Body of pancreas (tissue), 4 donors: Measurements from ENCODE around the gene KRTAP10-1.

Source experiments
- POLR2A ChIP-seq, 3 donors: fragments of 450-650 bp; IDR thresholded peaks; one replicate each; pipeline ENCODE4 v1.6.1; 2016; ENCODE audit warnings: antibody characterized with exemption in 3 of 3, mild to moderate bottlenecking in 2 of 3
- TF ChIP-seq, protein P1 (sequence below), 7 experiments: fragments of 450-650 bp in 4 of 7; fragments of 200-600 bp in 3 of 7; sonication (generic) in 3 of 7; IDR thresholded peaks; one replicate each; pipeline ENCODE4 v1.5.1; 2016 to 2019; ENCODE audit warnings: antibody characterized with exemption in 7 of 7

DNA sequence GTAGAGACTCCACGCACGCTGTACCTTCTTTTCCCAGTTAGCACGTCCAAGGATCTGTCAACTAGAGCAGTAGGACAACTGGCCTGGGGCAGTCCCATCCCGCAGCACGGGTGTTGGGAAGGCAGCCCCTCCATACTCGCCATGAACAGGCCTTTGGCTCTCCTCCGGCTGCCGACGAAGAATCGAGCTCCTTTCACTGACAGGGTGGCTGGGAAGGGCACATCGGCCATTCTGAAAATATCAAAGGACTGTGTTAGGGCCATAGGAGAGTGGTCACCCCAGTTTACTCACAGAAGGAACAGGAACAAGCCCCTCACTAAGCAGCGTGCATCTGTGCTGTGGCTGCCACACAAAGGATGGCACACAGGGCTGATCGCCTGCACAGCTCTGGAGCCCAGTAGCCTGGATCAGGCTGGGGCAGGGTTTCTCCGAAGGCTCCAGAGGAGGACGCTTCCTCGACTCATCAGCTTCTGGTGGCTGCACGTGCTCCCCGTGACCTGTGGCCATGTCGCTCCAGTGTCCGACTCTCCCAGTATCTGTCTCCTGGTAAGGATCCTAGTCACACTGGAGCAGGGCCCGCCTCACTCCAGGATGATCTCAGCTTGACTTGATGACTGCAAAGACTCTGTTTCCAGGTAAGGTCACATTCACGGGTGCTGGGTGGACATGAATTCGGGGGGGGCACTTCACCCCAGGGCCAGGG lies 8.9 kb downstream of the KRTAP10-1 start:
- TF ChIP-seq, protein P1, sequence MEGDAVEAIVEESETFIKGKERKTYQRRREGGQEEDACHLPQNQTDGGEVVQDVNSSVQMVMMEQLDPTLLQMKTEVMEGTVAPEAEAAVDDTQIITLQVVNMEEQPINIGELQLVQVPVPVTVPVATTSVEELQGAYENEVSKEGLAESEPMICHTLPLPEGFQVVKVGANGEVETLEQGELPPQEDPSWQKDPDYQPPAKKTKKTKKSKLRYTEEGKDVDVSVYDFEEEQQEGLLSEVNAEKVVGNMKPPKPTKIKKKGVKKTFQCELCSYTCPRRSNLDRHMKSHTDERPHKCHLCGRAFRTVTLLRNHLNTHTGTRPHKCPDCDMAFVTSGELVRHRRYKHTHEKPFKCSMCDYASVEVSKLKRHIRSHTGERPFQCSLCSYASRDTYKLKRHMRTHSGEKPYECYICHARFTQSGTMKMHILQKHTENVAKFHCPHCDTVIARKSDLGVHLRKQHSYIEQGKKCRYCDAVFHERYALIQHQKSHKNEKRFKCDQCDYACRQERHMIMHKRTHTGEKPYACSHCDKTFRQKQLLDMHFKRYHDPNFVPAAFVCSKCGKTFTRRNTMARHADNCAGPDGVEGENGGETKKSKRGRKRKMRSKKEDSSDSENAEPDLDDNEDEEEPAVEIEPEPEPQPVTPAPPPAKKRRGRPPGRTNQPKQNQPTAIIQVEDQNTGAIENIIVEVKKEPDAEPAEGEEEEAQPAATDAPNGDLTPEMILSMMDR (IDR thresholded peaks at IDR 0.05) = no peak
- TF ChIP-seq POLR2A (IDR thresholded peaks at IDR 0.05) = no peak
